COLO668 (cell line): ENCODE results near the gene DDX3X.
"Not testable (repeated sequence)": the region's sequence is repeated elsewhere in the genome, so short reads cannot be mapped to it uniquely, and the experiment has no call there.

Source experiments
- DNase-seq: peaks from one replicate; lab custom pipeline; 2025; ENCODE audit not compliant: unreplicated experiment; lab: John Stamatoyannopoulos, UW

Gene DDX3X

DNA sequence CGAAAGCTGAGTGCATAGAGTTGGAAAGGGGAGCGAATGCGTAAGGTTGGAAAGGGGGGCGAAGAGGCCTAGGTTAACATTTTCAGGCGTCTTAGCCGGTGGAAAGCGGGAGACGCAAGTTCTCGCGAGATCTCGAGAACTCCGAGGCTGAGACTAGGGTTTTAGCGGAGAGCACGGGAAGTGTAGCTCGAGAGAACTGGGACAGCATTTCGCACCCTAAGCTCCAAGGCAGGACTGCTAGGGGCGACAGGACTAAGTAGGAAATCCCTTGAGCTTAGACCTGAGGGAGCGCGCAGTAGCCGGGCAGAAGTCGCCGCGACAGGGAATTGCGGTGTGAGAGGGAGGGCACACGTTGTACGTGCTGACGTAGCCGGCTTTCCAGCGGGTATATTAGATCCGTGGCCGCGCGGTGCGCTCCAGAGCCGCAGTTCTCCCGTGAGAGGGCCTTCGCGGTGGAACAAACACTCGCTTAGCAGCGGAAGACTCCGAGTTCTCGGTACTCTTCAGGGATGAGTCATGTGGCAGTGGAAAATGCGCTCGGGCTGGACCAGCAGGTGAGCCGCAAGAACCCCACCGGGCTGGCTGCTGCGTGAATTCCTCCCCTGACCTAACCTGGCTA is at the start of gene DDX3X:
DDX3X (plus strand) TSS at position 419 of the 619 bp plus-strand sequence; CDS start at position 510, 91 bp downstream.
- DNase-seq, result peak; percentile 85

DNA sequence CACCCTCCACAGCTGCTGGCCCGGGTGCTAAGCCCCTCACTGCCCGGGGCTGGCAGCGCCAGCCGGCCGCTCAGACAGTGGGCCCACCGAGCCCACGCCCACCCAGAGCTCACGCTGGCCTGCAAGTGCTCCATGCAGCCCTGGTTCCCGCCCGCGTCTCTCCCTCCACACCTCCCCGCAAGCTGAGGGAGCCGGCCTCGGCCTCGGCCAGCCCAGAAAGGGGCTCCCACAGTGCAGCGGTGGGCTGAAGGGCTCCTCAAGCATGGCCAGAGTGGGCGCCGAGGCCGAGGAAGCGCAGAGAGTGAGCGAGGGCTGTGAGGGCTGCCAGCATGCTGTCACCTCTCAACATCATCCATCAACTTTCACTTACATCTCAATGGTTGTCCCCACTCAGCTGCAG is 48.0 kb upstream of the DDX3X start:
- not testable (repeated sequence) for DNase-seq

DNA sequence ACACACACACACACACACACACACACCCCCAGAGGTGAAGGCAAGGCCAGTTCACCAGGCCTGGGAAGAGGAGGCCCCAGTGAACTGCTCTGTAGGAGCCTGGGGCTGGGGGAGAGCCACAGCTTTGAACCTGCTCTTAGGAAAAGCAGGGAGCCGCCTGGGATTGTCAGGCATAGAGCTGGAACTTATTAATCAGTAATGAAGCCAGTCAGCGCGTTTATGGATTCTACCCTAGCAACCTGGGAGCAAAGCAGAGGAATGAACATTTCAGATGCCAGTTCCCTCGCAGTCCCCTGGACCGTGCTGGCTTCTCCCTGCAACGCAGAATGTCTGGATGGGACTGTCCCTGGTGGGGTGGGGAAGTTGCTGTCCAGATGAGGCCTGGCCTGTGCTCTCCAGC is 45.3 kb upstream of the DDX3X start:
- no peak for DNase-seq

DNA sequence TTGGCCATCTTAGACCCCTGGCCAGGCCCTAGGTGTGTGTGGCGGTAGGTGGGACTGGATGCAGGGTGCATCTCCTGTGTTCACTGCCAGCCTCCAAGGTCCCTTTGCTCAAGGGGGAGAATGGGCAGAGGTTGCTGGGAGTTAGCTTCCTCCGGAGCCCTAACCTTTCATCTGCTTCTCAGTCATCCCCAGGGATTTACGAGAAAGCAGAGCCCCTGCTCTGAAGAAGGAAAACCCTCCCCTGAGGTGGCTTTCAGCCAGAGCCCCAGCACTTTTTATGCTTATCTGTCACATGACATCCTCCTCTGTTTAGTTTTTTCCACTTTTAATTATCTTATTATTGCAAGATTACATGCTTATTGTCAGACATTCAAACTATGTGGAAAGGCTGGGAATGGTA is 44.9 kb upstream of the DDX3X start:
- DNase-seq, result no peak

DNA sequence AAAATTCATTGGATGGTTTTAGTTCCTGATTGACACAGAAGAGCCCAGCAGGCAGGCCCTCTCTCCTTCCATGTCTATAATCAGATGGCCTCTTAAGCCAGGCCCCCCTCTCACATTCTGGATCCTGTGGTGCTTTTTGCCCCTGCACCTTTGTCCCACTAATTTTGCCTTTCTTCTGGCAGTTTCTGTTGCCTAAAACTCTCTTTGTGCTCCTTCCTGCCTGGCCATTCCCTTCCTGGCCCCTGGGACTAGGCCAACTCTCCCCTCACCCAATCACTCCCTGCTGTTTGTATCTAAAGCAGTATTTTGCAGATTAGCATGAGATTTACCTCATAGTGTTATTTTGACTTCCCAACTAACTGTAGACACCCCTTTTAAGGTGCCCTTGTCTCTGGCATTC is 42.7 kb upstream of the DDX3X start:
- DNase-seq, result no peak

DNA sequence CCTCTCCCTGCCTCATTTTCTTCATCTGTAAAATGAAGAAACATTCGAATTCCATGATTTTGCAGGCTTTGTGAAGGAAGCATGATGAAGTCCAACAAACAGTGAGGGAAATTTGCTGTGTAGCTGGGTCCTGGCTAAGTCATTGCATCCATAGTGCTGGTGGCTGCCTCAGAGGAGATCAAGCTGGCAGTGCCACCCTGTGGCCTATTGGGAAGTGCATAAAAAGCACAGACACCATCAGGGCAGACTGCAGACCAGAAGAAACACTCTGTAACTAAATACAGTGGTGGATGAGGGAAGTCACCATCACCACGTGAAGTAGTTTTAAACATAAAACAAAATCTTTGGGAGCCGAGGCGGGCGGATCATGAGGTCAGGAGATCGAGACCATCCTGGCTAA is 40.7 kb upstream of the DDX3X start:
- DNase-seq, result peak; percentile 7

DNA sequence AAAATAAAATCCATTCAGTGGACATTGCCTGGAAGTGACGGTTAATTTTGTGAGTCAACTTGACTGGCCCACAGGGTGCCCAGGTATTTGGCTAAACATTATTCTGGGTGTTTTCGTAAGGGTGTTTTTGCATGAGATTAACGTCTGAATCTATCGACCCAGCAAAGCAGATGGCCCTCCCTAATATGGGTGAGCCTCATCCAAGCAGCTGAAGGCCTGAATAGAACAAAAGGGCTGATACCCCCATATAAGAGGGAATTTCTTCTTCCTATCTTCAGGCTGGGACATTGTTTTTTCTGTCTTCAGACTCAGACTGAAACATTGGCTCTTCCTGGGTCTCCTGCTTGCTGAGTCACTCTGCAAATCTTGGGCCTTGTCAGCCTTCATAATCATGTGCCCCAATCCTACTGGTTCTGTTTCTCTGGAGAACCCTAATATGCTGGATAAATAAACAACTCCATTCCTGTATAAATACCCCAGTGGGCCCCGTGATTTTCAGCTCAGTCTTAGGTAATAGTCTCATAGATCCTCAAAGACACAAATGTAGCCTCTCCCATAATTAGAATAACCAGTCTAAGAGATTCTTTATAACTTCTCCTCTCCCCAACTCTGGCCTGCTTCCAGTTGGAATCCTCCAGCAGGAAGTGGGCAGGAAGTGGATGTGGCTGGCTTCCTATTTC is 33.1 kb upstream of the DDX3X start:
- no peak for DNase-seq

DNA sequence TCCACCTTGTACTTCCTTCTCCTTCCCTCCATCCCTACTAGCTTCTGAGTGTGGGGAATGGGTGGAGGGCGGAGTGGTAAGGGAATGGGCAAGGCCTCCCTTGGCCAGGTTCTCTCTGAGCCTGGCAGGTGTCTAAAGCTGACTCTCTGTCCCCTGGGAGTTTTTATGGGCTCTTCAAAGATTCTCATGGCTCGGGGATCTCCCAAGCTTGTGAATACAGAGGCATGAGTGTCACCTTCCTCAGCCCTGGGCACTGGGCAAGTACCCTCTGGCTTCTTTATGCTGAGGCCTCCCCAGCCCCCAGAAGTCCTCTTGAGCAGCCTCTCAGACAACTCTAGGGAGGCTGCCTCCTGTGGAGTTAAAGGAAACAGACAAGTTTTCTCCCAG is 32.5 kb upstream of the DDX3X start:
- DNase-seq, result no peak

DNA sequence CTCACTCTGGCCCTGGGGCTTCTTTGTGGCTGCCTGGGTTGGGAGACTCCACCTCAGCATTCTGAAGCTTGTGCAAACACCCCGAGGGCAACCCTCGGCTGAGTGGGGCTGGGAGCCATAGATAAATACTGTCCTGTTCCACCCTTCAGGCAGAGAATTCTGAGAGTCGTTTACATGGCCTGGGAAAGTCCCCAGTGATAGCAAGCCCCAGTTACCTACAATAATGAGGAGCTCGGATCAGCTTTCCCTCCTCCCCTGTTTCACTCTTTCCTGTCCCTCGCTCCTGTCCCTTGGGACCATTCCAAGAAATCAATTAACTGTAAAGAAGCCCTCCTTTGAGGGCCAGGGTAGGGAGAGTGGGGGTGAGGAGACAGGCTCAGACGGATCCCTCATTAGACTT is 31.6 kb upstream of the DDX3X start:
- DNase-seq, result no peak

DNA sequence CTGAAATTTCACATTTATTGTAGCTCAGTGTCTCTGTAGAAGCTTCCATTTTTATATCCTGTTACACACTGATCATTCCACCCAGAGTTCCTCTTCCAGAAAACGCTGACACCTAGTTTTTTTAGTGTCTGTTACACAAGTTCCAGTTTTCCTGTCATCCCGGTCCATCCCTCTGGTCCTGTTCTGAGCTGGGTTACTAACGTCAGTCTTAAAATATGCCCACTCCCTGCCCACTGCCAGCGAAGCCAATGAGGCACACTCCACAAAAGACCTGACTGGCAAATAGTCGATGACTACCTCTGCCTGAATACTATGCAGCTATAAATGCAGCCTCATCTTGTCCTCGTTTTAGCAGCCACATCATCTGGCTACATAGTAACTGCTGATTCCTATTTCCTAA is 30.9 kb upstream of the DDX3X start:
- DNase-seq, result no peak

DNA sequence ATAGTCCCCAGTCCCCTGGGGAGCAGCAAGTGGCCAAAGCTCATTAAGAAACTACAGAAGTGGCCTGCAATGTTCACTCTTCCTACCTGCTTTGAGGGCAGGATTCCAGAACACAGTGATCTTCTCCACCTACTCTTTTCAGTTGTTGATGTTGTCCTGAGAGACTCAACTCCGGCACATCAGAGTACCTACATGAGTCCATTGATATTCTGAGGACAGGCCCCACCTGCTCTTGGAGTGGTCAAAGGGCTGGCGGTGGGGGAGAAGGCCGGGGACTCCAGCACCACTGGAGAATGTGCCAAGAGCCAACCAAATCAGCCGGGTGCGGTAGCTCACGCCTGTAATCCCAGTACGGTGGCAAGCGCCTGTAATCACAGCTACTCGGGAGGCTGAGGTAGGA is 29.8 kb upstream of the DDX3X start:
- no peak for DNase-seq

DNA sequence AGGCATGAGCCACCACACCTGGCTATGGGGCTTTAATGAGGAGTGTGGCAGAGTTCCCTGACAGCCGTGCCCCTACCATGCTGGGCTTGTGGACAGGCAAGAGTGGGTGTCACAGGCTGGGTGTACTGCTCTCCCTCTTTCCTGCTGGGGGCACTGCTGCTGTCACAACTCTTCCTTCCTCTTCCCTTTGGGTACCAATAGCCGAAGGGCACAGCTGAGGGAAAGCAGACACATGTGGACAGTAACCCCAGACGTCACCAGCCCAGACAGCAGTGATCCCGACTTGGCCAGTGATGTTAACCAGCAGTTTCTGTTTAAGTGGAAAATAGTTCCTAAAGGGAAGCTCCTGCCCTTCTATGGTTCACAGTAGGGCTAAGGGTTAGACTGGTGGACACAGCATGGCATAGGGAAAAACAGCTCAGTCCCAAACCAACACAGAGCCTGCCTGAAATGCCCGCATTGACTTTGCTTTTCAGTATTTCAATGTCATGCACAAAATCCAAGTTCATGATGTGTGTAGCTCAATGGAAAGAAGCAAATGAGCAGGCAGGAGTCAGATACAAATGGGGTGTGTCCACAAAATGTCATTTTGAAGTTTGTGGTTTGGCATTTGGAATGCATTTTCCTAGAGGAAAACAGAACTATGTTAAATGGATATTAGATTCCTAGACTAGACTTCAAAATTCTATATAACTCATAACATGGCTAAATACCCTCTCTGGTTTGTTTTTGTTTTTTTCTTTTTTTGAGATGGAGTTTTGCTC is 24.9 kb upstream of the DDX3X start:
- no peak for DNase-seq

DNA sequence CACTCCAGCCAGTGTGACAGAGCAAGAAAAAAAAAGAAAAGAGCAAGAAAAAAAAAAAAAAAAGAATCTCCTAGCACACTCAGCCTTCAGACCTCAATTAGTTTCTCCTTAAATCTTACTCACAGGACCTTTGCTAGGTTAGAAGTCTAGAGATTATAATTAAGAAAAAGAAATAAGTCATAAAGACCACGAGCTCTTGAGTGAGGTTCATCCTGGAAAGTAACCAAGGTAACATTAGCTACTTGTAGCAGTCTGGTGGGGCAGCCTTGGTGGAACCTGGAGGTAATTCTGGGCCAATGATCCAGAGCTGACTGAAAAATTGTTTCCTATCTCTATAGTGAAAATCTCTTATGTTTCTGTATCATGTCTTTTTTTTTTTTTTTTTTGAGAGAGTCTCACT is 21.2 kb upstream of the DDX3X start:
- no peak for DNase-seq

DNA sequence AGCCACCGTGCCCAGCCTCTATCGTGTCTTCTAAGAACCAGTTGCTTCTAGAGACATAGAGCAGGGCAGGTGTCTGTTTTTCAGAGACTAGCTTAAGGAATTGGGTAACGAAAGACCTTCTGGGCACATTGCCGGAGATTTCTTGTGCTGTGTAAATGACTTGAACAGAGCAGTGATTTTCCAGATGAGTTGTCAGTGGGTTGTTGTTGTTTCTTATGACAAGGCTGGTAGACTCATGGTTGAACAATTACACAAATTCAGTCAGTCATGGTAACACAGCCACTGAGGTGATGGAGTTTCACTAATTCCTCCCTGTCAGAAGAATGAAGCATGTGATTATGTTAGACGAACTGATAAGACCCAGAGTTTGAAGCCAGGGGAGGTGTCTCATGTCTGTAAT is 20.5 kb upstream of the DDX3X start:
- DNase-seq, result no peak

DNA sequence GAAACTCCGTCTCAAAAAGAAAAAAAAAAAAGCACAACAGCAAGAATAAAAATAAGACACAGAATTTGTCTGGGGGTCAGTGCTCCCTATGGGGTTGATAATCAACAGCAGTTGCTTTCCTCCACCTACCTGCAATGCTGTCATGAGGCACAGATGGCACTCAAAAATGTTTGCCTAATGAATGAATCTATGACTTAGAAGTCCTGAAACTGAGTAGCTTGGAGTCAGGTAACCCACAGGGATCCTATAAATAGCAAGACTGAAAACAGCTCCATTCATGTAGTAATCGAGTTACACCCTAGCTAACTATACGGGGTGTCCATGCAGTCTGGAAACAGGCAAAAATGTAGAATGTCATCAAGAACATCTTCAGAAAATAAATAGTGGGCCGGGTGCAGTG is 19.8 kb upstream of the DDX3X start:
- DNase-seq, result no peak

DNA sequence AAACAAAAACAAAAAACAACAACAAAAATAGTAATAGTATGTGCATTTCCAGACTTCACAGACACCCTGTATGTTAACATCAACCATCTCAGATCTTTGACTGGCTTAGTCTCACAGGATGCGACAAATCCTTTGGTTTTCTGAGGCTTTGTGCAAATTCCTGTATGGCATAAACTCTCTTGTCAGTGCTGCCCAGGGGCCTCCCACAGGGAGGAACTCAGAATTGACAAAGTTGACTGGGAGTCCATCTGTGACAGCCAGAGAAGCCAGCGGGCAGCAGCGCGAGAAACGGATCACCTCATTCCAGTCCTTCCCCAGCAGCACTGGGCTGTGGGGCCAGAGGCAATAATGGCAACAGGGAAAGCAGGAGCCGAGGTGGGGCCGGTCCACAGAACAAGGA is 19.1 kb upstream of the DDX3X start:
- no peak for DNase-seq

DNA sequence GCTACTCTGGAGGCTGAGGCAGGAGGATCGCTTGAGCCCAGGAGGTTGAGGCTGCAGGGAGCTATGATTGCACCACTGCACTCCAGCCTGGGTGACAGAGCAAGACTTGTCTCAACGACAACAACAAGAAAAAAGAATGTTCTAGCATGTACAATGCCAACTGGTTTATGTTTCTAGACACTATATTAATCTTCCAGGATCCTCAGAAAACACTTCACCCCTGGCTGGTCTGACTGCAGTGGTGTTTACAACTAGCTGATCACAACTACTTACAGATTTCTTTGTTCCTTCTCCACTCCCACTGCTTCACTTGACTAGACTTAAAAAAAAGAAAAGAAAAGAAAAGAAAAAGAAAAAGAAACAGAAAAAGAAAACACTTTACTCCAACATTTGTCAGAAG is 17.7 kb upstream of the DDX3X start:
- not testable (repeated sequence) for DNase-seq

DNA sequence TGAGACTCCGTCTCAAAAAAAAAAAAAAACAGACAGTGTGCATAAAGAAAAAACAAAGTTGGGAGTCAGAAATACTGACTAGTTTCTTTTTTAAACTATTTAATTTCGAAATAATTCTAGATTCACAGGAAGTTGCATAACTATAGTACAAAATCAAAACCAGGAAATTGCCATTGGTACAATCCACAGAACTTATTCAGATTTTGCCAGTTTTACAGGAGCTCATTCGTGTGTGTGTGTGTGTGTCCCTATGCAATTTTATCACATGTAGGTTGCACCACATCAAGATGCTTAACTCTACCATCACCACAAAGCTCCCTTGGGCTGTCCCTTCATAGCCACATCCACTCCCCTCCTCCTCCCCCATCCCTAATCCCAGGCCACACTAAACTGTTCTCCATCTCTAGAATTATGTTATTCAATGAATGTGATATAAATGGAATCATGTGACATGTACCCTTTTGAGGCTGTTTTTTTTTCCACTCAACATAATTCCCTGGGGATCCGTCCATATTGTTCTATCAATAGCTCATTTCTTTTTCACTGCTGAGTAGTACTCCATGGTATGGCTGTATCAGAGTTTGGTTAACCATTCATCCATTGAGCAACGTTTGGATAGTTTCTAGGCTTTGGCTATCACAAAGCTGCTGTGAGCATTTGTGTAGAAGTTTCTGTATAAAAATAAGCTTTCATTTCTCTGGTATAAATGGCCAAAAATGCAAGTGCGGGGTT is 16.3 kb upstream of the DDX3X start:
- no peak for DNase-seq

DNA sequence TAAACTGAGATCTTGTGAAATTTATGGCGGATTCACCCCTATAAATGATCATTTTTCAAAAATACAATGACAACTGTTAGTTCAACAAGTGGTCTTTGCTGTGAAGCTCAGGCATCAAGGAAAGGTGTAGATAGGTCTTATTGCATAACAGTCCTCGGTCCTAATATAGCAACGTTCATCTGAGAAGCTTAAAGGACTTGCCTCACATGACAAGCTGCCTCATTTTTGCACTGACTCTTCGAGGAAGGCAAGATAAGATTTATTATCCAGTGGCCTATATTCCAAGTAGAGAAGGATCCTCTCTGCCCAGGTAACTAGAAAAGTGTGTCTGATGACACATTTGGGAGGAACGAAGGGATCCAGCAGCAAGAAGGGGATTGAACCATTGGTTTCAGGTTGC is 13.6 kb upstream of the DDX3X start:
- DNase-seq, result no peak

DNA sequence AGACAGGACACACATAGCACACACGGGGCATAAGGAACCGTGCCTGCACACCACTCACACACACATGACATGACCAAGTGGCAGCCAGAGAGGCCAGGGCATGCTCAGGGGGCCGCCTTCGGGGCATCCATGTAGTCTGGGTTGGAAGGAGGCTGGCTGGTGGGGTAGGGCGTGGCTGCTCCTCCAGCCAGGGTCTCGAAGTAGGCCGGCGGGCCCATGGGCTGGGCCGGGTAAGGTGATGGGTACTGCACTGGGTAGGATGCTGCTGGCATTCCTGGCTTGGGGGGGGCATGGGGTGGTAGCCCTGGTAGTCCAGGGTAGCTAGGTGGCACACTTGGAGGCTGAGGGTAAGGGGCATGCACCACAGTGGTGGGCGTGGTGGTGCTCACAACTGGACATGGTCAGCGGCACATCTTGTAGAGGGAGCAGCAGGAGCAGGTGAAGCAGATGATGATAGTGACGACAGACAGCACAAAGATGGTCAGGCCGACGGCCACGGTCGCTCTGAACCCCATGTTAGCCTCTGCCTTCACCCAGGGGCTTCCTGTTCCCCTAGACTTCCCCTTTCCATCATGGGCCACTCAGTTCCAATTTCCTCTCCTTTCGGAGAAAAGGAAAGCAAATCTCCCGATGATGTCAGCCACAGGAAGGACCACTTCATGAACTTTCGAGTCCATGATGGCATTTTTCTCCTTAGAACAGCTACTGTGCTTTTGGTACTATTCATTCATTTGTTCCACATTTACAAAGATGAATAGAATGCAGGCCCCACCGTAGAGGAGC is 10.9 kb upstream of the DDX3X start:
- DNase-seq, result no peak

DNA sequence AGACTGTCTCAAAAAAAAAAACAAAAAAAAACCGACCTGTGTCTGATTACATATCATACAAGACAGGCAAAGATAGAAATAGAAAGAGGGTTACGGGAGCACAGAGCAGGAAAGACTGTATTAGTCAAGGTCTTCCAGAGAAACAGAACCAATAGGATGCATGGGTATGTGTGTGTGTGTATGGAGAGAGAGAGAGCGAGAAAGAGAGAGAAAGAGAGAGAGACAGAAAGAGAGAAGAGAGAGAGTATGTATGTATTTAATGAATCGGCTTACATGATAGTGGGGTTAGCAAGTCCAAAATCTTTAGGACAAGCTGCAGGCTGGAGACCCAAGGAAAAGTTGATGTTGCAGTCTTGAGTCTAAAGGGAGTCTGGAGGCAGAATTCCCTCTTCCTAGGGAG is 7.5 kb upstream of the DDX3X start:
- no peak for DNase-seq
